HG02852 (cell line): ENCODE measurements around the gene TIAM2.
"Not testable (repeated sequence)": the region's sequence is repeated elsewhere in the genome, so short reads cannot be mapped to it uniquely, and the experiment has no call there.

ENCODE experiments used
- ATAC-seq: cut with Tn5 transposase; IDR thresholded peaks from one replicate; pipeline ENCODE4 v1.9.1; 2021; ENCODE audit warnings: mild to moderate bottlenecking, moderate library complexity; ENCODE audit not compliant: unreplicated experiment

Gene TIAM2

GRCh38 chr6:155222506-155222905 lies 227.4 kb downstream of the TIAM2 start:
- ATAC-seq, result no peak

- ATAC-seq, result peak; percentile 96
Observed at GRCh38 chr6:155223646-155224451, 228.7 kb downstream of the TIAM2 start.

- no peak for ATAC-seq
Observed at GRCh38 chr6:155224618-155225017, 229.5 kb downstream of the TIAM2 start.

GRCh38 chr6:155227046-155227445 lies 231.9 kb downstream of the TIAM2 start:
- no peak for ATAC-seq

- no peak for ATAC-seq
Observed at GRCh38 chr6:155228546-155229166, 233.5 kb downstream of the TIAM2 start.

- ATAC-seq, result not testable (repeated sequence)
Observed at GRCh38 chr6:155230975-155231374, 235.9 kb downstream of the TIAM2 start.

DNA sequence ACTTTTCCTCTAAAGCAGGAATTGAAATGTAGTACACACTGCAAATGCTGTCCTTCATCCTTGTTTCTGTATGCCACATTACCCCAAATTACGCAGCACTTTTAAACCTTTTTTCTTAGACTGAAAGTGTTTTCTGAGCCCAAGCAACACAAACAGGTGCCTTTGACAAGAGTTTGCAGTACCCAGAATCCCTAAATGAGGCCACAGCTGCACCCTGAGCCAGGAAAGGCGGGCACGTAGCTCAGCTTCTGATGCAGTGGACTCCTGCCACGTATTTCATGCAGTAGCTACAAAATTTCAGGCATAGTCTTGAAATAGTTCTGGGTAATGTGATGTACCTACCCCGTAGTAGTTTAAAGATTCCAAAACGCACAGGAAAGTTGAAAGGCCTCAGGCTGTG lies 237.7 kb downstream of the TIAM2 start:
- no peak for ATAC-seq

DNA sequence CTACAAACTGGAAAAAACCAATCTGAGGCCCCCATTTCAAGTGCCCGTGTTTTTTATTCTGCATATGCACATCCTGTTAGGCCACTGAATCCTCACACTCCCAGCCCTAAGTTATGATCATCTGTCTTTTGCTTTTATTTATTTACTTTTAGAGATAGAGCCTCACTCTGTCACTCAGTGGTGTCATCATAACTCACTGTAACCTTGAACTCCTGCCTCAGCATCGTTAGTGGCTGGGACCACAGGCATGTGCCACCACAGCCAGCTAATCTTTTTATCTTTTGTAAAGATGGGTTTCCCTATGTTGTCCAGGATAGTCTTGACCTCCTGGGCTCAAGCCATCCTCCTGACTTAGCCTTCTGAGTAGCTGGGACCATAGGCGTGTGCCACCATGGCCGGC lies 239.1 kb downstream of the TIAM2 start:
- ATAC-seq, result no peak

DNA sequence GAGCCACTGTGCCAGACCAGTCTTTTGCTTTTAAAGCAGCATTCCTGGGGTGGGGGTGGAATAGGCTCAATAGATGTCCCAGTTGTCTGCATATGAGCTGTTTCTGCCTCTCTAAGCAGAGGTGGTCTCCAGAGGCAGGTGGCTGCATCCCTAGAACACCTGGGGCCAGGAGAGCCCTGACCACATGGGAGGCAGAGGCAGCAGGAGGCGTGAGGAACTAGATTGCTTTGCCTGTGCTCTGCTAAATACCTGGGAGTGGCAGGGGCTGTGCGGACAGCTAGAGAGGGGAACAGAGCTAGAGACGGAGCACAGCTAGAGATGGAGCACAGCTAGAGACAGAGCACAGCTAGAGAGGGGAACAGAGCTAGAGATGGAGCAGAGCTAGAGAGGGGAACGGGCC lies 239.6 kb downstream of the TIAM2 start:
- ATAC-seq, result no peak

- no peak for ATAC-seq
Observed at GRCh38 chr6:155235087-155235486, 240.0 kb downstream of the TIAM2 start.

DNA sequence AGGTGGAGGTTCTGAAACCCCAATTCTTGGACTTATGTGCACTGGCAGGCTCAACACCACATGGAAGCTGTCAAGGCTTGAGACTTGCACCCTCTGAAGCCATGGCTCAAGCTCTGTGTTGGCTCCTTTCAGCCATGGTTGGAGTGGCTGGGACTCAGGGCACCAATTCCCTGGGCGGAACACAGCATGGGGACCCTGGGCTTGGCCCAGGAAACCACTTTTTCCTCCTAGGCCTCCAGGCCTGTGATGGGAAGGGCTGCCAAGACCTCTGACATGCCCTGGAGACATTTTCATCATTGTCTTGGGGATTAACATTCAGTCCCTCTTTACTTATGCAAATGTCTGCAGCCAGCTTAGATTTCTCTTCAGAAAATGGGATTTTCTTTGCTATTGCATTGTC lies 242.5 kb downstream of the TIAM2 start:
- no peak for ATAC-seq

DNA sequence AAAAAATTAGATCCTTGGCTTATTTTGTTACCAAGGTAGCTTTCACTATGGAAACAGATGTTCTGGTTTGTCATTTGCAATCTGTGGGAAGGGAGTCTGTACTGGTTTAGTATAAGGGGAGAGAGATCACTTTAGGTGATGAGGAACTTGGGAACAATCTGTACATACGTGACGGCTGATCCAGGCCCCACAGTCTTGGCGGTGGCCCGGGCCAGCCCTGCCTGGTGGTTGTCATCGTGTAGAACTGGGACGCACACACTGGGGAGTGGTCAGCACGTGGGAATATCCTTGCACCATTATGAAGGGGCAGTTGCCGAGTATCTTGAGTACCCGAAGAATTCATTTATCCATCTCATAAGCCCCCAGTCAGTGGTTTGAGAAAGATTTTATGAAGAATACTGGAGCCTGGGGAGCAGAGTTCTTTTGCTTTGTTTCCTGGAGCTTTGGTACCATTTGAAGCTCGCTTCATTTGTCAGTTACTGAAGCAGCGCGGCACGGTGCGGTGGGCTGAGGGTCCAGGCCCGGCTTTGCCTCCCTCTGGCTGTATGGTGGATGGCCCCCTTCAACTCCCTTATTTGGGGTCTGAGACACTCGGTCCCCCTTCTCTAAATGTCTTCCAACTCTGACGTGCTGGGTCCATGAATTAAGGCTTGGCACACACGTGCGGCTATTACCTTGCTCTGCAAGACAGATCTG lies 245.9 kb downstream of the TIAM2 start:
- ATAC-seq, result no peak

GRCh38 chr6:155241966-155242365 lies 246.9 kb downstream of the TIAM2 start:
- no peak for ATAC-seq

GRCh38 chr6:155244434-155244833 lies 249.3 kb downstream of the TIAM2 start:
- ATAC-seq, result no peak

DNA sequence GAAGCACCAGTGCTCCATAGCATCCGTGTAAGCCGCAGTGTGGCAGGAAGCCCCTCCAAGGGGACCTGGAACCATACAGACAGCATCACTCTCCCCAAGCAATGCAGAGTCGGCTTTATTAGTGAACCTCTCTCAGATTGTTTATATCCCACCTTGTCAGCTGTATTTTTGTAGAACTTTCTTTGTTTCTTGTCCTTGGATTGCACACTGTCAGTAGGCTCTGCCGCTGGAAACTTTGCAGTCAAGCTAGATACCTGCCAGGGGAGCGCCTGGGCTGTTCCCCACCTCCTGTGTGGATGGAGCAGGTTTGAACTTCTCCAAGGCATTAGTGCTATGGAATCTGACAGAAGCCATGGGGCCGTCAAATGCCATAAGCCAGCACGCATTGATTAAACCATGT lies 250.1 kb downstream of the TIAM2 start:
- no peak for ATAC-seq

GRCh38 chr6:155245831-155246230 lies 250.7 kb downstream of the TIAM2 start:
- no peak for ATAC-seq

DNA sequence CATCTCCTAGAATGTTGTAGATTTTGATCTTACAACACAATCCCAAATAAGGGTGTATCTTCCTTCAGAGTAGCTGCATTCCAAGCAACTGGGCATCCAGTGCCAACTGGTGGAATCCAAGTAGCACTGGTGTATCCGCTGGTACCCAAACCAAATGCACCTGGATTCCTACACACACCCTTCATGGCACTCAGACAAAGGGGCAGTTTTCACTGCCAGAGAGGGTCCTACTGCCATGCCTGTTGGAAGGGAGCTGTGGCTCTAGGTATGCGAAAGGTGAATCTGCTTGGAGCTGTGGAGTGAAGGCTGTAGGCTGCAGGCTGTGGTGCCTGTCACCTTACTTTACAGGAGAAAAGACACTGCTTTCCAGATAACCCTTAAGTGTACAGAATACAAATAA lies 251.7 kb downstream of the TIAM2 start:
- ATAC-seq, result no peak

DNA sequence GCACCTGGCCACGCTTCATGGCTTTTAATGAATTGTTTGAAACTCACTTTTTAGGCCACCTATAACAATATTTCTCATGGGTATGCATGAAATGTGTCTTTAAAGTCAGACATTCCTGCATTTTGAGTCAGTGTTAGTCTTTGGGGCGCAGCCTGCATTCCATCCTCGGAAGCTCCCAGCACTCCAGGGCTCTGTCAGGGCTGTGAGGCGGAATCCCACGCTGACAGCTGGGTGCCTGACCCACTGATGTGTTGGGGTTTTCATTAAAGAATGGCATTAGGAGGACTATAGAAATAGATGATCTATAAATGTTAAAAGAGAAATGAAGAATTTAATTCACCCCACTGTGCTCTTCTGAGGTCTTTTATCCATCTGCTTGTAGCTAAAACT lies 252.5 kb downstream of the TIAM2 start:
- no peak for ATAC-seq

GRCh38 chr6:155248008-155249001 lies 253.2 kb downstream of the TIAM2 start:
- no peak for ATAC-seq

- no peak for ATAC-seq
Observed at GRCh38 chr6:155250701-155251381, 255.7 kb downstream of the TIAM2 start.
